HG03354 (cell line): Measurements from ENCODE around the gene EIF2AK3.
"Not testable (repeated sequence)": the region's sequence is repeated elsewhere in the genome, so short reads cannot be mapped to it uniquely, and the experiment has no call there.

Source experiments
- ATAC-seq: cut with Tn5 transposase; IDR thresholded peaks from one replicate; pipeline ENCODE4 v1.9.1; 2021; ENCODE audit warnings: mild to moderate bottlenecking; ENCODE audit not compliant: unreplicated experiment, poor library complexity, severe bottlenecking

The EIF2AK3 gene

DNA sequence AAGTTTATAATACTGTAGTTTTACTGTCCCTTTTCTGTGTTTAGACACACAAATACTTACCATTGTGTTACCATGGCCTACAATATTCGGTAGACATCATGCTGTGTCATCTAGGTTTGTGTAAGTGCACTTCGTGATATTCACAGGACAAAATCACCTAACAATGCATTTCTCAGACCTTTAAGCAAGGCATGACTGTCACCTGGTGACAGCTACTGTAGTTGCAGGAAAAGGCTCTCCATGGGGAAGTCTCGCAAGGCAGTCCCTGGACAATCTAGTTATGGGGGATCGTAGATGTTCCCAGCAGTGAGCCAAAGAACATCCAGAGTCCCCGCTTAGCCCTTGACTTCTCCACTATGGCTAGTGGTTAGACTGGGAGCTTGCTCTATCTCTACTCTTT is 73.1 kb downstream of the EIF2AK3 start:
- ATAC-seq = no peak

DNA sequence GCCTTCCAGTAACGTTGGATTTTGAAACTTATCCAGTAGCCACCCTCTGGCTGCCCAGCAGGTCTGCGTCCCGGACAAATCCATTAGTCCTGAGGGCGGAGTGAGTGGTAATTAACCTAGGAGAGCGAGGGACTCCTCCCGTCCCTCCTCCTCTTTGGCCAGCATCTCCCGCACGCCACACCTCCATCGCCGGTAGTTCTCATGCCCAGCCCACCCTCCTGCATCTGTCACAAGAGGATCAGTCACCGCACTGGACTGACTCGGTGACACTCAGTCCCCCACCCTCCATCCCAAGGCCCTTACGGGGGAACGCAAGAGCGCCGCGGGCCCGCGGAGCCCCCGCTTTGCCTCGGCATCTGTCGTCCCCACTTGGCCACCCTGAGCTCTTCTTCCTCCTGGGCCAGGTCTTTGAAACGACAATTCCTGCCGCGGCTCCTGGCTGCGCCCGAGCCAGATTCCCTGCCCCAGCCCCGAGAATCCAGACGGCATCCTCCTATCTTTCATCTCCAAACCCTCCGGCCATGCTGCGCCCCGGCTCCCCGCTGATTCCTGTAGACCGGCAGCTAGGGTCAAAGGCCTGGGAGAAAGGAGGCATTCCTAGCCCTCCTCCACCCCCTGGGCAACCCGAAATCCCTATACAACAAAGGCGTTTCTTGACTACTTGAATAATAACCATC is 77.5 kb downstream of the EIF2AK3 start:
- no peak for ATAC-seq

DNA sequence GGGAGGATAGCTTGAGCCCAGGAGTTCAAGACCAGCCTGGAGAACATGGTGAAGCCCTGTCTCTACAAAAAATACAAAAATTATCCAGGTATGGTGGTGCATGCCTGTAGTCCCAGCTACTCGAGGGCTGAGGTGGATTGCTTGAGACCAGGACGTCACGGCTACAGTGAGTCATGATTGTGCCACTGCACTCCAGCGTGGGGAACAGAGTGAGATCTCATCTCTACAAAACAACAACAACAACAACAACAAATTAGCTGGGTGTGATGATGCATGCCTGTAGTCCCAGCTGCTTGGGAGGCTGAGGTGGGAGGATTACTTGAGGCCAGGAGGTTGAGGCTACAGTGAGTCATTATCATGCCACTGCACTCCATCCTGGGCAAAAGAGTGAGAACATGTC is 81.0 kb downstream of the EIF2AK3 start:
- ATAC-seq = not testable (repeated sequence)

DNA sequence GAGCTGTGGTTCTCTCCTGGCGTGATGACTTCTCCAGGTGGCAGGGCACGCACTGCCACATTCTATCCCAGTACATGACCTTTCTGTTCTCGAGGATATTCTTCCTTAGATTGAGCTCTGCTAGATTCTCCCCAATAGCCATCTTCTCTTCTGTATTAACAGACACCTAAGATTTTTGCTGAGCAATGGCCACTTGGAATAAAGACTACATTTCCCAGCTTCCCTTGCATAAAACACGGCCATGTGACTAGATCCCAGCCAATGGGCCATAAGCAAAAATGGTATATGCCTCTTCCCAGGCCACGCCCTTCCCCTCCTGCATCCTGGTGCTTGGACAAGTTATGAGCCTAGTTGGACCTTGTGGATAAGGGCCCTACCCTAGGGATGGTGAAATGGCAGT is 82.1 kb downstream of the EIF2AK3 start:
- ATAC-seq = no peak

DNA sequence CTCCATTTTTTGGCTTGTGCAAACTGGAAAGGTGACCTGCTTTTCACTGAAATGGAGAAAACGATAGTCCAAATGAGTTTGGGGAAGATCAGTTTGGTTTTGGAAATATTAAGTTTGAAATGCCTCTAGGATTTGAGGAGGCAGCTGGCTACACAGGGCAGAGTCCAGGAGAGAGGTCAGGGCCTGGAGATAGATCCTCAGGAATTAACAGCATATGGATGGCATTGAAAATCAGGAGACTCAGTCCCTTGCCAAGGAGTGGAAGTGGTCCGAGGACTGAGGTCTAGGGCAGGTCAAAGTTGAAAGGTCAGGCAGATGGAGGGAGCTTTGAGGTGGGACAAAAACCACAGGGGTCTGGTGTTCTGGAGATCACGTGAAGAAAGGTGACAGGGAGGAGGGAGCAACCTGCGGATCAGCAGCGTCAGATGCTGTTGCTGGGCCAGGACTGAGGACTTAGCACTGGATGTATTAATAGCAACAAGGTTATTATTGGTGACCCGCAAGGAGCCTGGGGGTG is 83.7 kb downstream of the EIF2AK3 start:
- no peak for ATAC-seq

DNA sequence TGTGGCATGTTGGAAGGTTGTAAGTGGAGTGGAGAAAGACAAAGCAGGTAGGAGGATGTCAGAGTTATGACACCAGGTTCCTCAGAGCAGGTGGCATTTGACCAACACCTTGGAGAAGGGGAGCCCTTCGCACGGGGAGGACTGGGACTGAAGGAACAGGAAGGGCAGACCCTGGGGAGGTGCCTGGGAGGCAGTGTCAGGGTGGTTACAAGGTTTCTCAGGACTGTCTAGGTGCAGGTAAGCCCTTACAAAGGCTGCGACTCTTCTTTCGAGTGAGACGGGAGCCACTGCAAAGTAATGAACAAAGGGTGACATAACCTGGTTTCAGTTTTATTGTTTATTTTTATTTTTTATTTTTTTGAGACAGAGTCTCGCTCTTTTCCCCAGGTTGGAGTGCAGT is 84.6 kb downstream of the EIF2AK3 start:
- ATAC-seq = no peak

DNA sequence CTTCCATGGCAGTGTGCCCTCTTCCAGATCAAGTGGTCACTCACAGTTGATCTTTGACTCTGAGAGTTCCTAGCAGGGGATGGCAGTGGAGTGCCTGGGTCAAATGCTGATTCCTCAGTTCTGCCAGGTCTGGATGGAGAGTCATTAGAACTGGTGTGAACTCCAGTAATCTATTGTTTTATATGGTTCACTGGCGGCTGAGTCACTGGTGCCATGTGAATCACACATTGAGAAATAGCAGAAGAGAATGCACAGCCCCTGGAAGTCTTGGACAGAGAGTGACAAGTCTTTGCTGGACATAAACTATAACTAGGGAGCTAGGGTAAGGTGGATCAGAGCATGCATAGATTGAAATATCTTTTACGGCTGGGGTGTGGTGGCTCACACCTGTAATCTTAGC is 86.9 kb downstream of the EIF2AK3 start:
- no peak for ATAC-seq

DNA sequence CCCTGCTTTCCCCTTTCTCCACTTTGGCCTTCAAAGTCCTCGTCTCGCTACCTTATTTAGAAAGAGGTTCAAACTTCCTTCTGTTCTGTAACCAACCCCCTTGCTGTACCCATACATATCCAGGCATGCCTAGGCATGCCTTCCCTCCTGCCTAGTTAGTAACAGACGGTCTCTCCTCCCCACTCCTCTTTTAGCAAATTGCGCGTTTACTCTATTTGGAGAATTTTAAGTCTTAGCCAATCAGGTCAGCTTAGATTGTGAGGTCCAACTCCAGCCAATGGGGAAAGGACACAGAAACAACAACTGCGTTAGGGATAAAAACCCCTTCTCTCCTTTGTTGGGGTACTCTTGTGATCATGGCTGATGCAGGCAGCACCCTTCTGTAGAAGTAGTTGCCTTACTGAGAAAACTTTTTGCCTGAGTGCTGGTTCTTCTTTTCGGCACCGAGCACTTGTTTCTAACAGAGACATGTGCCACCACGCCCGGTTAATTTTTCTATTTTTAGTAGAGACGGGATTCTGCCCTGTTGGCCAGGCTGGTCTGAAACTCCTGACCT is 88.8 kb downstream of the EIF2AK3 start:
- ATAC-seq = no peak

DNA sequence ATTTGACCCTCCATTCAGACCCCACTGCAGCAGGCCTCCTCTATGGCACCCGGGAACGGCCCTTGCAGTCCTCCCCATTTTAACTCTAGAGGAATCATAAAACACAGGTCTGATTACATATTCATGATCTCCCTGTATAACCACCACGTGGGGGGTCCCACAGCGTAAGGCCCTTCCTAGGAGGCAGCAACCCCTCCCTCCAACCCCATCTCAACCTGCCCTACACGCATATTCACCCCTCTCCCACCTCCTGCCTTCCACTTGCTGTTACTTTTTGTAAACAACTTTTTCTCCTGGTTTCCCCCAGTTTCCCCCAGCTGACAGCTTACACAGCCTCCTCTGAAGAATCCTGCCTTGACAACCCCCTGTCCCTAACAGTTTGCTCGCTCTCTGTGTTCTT is 89.6 kb downstream of the EIF2AK3 start:
- no peak for ATAC-seq

DNA sequence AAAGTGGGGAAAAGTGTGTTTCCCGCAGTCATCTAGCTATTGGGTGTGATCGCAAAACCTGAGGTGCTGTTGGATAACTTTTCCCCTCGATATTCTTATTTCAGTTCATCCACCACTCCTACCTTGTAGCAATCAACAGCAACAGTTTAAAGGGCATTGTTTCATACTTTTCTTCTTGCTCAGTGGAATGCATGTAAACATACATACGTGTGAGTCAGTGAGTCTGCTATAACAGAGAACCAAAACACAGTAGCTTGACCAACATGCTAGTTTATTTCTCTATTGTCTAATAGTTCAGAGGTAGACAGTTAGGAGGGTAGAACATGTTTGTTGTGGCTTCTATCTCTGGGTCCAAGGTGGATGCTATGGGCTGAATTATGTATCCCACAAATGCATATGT is 97.2 kb downstream of the EIF2AK3 start:
- ATAC-seq = no peak

DNA sequence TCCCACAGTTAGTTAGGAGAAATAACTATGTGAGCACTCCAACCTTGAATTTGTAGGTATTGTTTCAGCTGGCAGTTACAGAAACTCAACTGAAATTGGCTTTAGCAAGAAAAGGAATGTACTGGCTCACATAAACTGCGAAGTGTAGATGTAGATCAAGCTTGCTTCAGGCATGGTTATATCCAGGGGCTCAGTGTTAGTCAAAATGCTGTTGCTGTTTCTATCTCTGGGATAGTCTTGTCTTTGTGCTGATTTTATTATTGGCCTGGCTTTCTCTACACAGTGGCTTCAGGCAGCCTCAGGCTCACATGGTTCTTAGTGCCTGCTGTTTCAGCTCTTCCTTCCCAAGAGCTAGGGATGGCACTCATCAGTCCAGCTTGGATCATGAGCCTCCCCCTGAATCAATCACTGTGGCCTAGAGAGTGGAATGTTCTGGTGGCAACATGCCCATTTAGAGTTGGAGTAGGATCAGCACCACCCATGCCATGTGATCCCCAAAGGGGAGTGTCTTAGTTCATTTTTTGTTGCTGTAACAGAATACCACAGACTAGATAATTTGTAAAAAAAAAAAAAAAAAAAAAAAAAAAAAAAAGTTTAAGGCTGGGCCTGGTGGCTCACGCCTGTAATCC is 105.7 kb downstream of the EIF2AK3 start:
- ATAC-seq = no peak

DNA sequence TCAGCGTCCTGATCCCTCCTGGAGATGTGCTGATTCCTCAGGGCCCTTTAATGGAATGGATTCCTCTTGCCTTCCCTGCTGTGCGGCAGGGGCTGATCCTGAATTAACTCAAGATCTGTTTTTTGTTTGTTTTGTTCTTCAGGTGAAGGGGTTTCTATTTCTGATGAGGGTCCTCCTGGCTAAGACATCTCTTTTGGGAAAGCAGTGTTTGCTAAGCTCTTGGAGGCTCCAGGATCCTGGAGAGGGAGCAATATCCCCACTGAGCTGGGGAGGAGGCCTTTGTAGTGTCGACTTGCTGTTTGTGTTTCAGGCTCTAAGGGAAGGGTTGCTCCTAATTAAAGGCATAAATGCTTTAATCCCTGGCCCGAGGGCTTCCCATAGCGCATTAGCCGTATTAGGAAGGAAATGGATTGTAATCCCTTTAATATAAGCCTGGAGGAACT is 109.5 kb downstream of the EIF2AK3 start:
- ATAC-seq = no peak
